GM19455 (cell line): Measurements from ENCODE around the gene EPN2.
"Not testable (repeated sequence)": the region's sequence is repeated elsewhere in the genome, so short reads cannot be mapped to it uniquely, and the experiment has no call there.

ENCODE experiments used
- ATAC-seq: cut with Tn5 transposase; IDR thresholded peaks from one replicate; pipeline ENCODE4 v1.9.1; 2021; ENCODE audit not compliant: unreplicated experiment

The EPN2 gene

DNA sequence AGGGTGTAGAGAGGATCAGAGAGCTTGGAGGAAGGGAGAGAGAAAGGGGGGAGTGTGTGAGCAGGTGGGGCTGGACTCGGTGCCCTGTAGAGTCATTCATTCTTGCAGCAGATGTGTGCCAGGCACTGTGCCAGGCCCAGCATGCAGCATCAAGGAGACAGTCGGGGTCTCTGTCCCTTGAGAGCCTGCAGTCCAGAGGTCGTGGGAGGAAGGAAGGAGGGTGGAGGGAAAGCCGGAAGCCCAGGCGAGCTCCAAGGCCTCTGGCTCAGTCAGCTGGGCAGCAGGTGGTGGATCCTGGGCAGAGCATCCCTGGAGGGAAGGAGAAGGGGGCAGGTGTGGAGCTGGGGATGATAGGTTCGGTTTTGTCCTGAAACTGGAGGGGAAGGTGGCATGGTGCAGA is 27.5 kb downstream of the EPN2 start:
- no peak for ATAC-seq

GRCh38 chr17:19265755-19266154 is 28.6 kb downstream of the EPN2 start:
- no peak for ATAC-seq

DNA sequence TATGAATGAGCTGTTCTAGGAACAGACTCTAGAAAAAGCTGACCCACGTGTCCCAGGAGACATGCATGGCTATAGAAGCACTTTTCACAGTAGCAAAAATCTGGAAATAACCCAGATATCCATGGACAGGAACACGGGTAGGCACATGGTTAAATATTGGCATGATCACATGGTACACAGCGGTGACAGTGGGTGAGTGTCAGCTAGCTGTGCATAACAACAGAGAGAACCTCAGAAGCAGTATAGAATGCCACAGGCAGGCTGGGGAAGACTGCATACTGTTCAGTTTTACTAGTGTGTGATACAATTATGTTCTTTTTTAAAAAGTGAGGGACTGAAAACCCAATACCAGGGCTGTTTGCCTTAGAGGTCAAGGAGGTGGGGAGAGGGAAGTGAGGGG is 31.4 kb downstream of the EPN2 start:
- ATAC-seq, result no peak

- ATAC-seq, result no peak
Observed at GRCh38 chr17:19269106-19269505, 31.9 kb downstream of the EPN2 start.

- no peak for ATAC-seq
Observed at GRCh38 chr17:19269641-19270040, 32.5 kb downstream of the EPN2 start.

- ATAC-seq, result no peak
Observed at GRCh38 chr17:19270347-19270703, 33.2 kb downstream of the EPN2 start.

DNA sequence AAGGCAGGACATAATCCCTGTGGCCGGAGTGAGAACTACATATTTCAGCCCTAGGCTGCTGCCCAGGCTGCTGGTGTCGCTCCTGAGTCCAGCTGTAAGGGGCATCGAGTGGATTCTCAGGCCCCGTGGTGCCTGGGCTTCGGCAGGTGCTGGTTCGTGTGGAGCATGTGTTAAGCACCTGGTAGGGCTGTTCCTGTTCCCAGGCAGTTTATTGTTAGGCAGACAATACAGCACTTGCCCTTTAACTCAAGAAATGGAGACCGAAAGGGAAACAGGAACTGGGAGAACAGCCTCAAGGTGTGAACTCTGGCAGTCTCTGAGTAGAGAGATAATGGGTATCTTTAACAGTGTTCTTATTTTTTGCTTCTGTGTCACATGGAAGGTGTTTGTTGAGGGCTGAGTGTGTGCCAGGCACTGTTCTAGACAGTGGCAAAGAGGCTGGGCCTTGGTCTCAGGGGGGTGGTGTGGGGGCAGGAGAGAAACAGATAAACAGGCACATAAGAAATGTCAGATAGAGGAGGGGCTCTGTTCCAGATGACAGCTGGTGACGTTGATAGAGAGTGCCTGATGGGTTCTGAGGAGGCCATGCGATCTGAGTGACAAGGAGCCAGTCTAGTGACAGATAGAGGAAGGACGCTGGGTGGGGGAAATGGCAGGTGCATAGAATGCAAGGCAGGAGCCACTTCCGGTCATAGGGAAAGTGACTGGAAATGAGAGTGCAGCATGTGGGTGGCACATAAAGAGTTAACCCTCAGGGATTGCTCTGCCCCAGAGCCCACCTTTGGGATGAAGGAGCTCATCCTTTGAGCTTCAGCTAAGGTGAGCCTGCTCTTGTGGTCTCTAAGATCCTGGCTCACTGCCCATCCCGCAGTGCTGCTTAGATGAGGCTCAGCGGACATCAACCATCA is 33.8 kb downstream of the EPN2 start:
- no peak for ATAC-seq

DNA sequence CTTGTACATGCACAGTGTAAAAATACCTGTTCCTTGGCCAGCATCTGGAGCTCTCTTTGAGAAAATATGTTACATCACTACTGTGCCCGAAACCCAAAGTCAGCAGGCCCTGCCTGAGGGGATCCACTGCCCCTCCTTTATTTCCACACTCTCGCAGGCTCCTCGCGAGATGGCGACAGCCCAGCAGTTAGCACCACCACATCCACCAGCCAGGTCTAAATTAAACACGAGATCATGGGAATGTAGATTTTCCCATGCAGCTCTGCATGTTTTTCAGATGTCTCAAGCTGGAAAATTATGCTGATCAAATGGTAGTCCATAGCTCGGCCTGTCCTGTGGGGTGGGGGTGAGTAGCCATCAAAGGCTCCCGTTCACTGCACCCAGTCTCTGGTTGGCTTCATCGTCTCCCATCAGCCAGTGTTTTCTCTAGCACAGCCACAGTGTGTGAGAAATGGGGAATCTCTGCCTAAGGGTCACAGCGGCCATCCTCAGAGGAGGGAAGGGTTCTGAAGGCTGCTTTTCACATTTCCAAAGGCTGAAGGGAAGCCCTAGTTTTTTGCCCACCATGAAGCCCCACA is 34.7 kb downstream of the EPN2 start:
- ATAC-seq, result no peak

DNA sequence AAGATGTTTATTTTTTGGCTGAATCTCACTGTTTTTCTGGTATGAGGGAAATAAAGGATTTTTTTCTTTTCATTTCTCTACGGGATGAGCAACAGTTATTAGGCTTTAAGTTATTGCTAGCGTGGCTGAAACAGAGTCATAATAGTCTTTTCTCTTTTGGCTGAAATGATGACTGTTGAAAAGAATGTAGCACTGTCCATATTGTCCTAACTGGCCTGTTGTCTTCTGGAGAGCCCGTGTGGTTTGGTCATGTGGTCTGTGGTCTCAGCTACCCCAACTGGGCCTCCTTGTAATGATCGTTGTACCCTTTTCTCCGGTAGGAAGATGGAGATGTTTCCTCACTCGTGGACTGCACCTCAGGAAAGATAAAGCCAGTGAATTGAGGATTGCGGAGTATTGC is 36.6 kb downstream of the EPN2 start:
- no peak for ATAC-seq

GRCh38 chr17:19274893-19275292 is 37.7 kb downstream of the EPN2 start:
- ATAC-seq, result no peak

DNA sequence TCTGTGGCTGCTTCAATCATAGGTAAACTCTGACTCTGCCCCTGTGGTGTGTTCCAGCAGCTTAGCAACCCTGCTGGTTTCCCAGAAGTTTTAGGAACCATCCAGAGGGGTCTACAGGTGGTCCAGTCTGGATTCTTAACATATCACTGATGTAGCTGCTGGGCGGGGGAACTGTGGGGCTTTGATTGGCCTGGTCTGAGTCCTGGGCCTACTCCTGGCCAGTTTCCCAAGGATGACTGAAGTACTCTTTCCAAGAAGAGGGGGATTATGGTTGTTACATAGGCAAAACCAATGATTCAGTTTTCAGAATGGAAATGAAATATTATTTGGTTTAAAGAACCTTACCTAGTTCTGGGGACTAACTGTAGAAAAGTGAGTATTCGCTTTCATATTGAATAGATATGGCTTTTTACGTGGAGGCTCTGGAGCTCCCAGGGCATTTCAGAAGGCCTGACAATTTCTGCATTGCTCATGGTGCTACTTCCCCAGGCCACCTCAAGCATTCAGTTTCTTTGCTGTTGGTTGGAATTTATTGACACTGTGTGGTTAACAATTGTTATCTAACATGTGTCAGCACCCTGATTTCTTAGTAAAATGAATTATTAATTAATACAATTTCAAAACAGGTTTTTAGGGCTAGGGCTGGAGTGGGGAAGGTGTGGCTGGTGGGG is 38.4 kb downstream of the EPN2 start:
- ATAC-seq, result no peak

- ATAC-seq, result not testable (repeated sequence)
Observed at GRCh38 chr17:19278284-19278683, 41.1 kb downstream of the EPN2 start.

DNA sequence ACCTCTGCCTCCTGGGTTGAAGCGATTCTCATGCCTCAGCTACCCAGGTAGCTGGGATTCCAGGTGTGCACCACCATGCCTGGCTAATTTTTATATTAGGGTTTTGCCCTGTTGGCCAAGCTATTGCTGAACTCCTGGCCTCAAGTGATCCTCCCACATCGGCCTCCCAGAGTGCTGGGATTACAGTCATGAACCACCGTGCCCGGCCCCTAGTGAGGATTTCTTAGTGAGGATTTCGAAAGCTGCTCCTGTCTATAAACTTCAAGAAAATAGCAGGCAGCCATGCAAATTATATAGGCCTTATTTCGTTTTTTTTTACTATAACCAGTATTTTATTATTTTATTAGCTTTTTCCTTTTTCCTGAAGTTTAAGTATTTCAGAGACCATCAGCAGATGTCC is 41.6 kb downstream of the EPN2 start:
- no peak for ATAC-seq

- no peak for ATAC-seq
Observed at GRCh38 chr17:19281161-19281560, 44.0 kb downstream of the EPN2 start.

- no peak for ATAC-seq
Observed at GRCh38 chr17:19284005-19284959, 47.1 kb downstream of the EPN2 start.

GRCh38 chr17:19285213-19285900 is 48.2 kb downstream of the EPN2 start:
- no peak for ATAC-seq

DNA sequence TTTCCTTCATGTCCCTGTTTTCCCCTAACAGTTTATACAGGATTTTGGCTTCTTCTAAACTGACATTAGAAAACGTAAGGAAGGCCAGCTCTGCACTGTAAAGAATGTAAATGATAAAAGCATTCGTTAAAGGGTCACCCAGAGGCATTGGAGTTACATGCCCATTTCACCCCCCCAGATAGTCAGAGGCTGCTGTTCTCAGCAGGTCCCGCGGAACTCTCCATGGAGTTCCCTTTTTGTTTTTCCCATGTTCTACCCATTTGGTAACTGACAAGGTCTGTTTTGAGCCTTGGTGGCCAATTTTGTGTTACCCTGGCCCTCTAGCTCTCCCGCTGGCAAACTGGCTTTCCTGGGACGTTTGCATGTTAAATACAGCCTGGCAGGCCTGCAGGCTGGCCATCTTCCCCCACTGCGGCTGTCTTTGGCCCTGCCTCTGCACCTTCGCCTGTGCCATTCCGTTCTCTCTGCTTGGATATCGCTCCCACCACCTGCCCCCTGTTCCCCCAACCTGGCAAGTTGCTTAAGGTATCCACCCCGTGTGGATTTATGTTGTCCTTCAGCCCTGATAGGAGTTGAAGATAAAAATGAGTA is 49.7 kb downstream of the EPN2 start:
- ATAC-seq, result no peak

DNA sequence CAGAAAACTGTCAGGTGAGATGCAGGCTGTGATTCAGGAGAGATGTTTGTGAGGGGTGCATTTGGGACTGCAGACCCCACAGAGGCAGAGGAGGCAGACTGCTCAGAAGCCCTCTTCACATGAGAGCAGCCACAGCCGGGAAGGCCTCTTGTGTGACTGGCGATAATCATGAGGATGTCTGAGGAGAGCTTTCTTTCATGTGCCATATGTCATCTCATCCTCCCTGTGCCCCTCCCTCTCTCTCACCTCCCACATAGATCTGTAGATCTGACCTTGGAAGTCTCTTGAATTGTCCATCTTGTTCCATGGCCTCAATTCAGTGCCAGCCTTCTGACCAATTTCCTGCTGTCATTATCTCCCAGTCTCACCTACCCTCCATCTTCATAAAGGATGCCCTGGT is 50.5 kb downstream of the EPN2 start:
- no peak for ATAC-seq

DNA sequence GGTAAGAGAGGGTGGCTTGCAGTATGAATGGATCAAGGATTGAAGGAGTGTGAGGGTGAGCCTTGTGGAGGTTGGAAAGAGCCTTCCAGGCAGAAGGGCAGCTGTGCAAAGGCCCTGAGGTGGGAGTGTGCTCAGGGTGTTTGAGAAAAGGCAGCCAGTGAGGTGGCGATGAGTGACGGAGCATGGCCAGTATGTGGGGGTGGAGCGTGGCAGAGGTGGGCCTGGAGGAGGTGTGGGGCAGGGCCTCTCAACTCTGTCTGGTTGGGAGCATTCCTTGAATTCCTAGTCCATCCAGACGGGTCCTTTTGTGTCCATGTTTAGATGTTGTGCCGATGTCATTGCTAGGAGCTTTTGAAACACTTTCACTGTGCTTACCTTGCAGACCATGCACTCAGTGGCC is 51.3 kb downstream of the EPN2 start:
- ATAC-seq, result no peak

- ATAC-seq, result no peak
Observed at GRCh38 chr17:19290066-19290705, 53.0 kb downstream of the EPN2 start.
